ENCODE data around the gene TRIM59. TPM values are rescaled to one million over a fixed set of nuclear protein-coding genes. Genes with fewer than 3 reads are reported as not detected.

Gene TRIM59
- total and polyA plus RNA-seq, 2 of the 4 experiments (the other 2 are of a cell fraction) = 8.0 to 65.4 TPM

DNA sequence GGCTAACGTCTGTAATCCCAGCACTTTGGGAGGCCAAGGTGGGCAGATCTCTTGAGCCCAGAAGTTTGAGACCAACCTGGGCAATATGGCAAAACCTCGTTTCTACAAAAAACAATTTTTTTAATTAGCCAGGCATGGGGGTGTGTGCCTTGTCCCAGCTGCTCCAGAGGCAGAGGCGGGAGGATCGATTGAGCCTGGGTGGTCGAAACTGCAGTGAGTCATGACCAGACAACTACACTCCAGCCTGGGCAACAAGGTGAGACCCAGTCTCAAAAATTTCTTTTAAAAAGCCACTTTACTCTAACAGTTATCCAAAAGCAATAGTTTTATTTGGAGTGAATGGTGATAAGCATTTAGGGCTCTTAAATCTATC lies 12.5 kb downstream of the TRIM59 start:
- dilution Hi-C loops (cut with HindIII; ENCODE audit: low sequenced_read_pairs, unreplicated experiment) (no loop called here), in situ Hi-C loops (cut with MboI; ENCODE audit: low sequenced_read_pairs) (no loop called here), intact Hi-C loops (cut with micrococcal nuclease) (no loop called here)
- H3K79me1 ChIP-seq (ENCODE audit: low read depth in 1 of 2, low read length in 2 of 2) = peaks cover 7 to 33% of the 10 kb centered on the region in 2 experiments
- no peak overlapping the region for H3K23ac ChIP-seq (ENCODE audit: low read depth, low read length)
- no peak overlapping the region for H3K4me3 ChIP-seq (ENCODE audit: insufficient read depth, low read depth, low read length)
- DNase-seq = no peak
- ATAC-seq (ENCODE audit: low read depth) = no peak
- CTCF ChIA-PET = interaction anchor here (0.9 kb wide), 1 partner anchor 11 kb away, joined by 3 read pairs; no protein-coding TSS in a partner anchor
- no peak overlapping the region for H2BK120ac ChIP-seq (ENCODE audit: low read depth, low read length)
- no TSS peak for BruUV-seq (replicated peaks)
- no peak overlapping the region for H4K5ac ChIP-seq (ENCODE audit: low read depth, low read length)
- no peak overlapping the region for H2AFZ ChIP-seq (replicated peaks; ENCODE audit: low read length, poor library complexity)
- peaks cover 6% of the 10 kb centered on the region; the same call in 1 of the 2 replicates for H4K20me1 ChIP-seq (ENCODE audit: insufficient read depth, low read length)
- H2AK9ac ChIP-seq (replicated peaks; ENCODE audit: low read depth, low read length, poor library complexity) = no peak overlapping the region
- POLR2A ChIA-PET (ENCODE audit: unreplicated experiment) = no interaction called here
- H2AK5ac ChIP-seq (ENCODE audit: low read depth, low read length) = no peak overlapping the region
- no peak overlapping the region for H3K9ac ChIP-seq (ENCODE audit: low read depth, low read length)
- peaks cover 4% of the 10 kb centered on the region; the same call in 1 of the 2 replicates for H3K4me1 ChIP-seq (ENCODE audit: control insufficient read depth, insufficient read depth, low read length)
- H3K9me1 ChIP-seq (ENCODE audit: insufficient read depth, low read length) = no peaks in the 10 kb centered on the region
- H3K18ac ChIP-seq (ENCODE audit: low read depth, low read length) = no peak overlapping the region
- H3K56ac ChIP-seq (ENCODE audit: extremely low read depth, insufficient read depth, low read length) = no peak overlapping the region
- H2BK15ac ChIP-seq (ENCODE audit: low read depth, low read length) = no peak overlapping the region
- no peak overlapping the region for H2BK5ac ChIP-seq (ENCODE audit: low read depth, low read length, poor library complexity, severe bottlenecking)
- no peak overlapping the region for H2BK20ac ChIP-seq (ENCODE audit: low read depth, low read length)
- H3K36me3 ChIP-seq (ENCODE audit: control insufficient read depth, insufficient read depth, low read length) = peaks cover 9% of the 10 kb centered on the region
- no peak overlapping the region for H4K91ac ChIP-seq (ENCODE audit: insufficient read depth, low read depth, low read length)
- H3K9me3 ChIP-seq (ENCODE audit: control insufficient read depth, insufficient read depth, low read length) = no peaks in the 10 kb centered on the region
- no peaks in the 10 kb centered on the region for H3K27me3 ChIP-seq (ENCODE audit: control insufficient read depth, insufficient read depth, low read length)
- no peak overlapping the region for H3K14ac ChIP-seq (replicated peaks; ENCODE audit: low read depth, low read length)
- no peak for TF ChIP-seq MAFK (IDR thresholded peaks at IDR 0.05; ENCODE audit: low read depth, low read length)
- TF ChIP-seq SMC3 (IDR thresholded peaks at IDR 0.05; ENCODE audit: low read depth, low read length) = no peak
- no peak for TF ChIP-seq CEBPB (IDR thresholded peaks at IDR 0.05; ENCODE audit: low read depth, low read length)
- TF ChIP-seq CHD1 (IDR thresholded peaks at IDR 0.05; ENCODE audit: low read depth, low read length) = no peak
- TF ChIP-seq, protein P1, sequence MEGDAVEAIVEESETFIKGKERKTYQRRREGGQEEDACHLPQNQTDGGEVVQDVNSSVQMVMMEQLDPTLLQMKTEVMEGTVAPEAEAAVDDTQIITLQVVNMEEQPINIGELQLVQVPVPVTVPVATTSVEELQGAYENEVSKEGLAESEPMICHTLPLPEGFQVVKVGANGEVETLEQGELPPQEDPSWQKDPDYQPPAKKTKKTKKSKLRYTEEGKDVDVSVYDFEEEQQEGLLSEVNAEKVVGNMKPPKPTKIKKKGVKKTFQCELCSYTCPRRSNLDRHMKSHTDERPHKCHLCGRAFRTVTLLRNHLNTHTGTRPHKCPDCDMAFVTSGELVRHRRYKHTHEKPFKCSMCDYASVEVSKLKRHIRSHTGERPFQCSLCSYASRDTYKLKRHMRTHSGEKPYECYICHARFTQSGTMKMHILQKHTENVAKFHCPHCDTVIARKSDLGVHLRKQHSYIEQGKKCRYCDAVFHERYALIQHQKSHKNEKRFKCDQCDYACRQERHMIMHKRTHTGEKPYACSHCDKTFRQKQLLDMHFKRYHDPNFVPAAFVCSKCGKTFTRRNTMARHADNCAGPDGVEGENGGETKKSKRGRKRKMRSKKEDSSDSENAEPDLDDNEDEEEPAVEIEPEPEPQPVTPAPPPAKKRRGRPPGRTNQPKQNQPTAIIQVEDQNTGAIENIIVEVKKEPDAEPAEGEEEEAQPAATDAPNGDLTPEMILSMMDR (conservative IDR thresholded peaks at IDR 0.05; ENCODE audit: low read depth, low read length) = no peak
- TF ChIP-seq NFE2L2 (IDR thresholded peaks at IDR 0.05; ENCODE audit: low read depth, low read length) = no peak
- WGBS, 2 experiments (ENCODE audit: extremely low coverage in 2 of 2, insufficient read length in 1 of 2) = no CpG with 5 or more reads among the region's 5 CpGs
- H4K8ac ChIP-seq (ENCODE audit: low read depth in 2 of 2, low read length in 2 of 2) = no peak overlapping the region
- H3K4me2 ChIP-seq (ENCODE audit: low read depth, low read length) = no peak overlapping the region
- no peak overlapping the region for H3K4ac ChIP-seq (ENCODE audit: low read depth, low read length)
- no peak overlapping the region for H3K27ac ChIP-seq (ENCODE audit: insufficient read depth, low read length)
